Tibial nerve (tissue), 3 donors: ENCODE measurements around the gene ARG2.

Experiments
- CTCF ChIP-seq, 5 experiments: fragments of 200-600 bp in 3 of 5; fragments of 450-650 bp in 2 of 5; sonication (generic) in 3 of 5; IDR thresholded peaks; one replicate each; pipeline ENCODE4 v1.5.1; 2016 to 2019; ENCODE audit warnings: antibody characterized with exemption in 5 of 5, mild to moderate bottlenecking in 3 of 5, moderate library complexity in 2 of 5
- POLR2A ChIP-seq, 2 donors: fragments of 450-650 bp; IDR thresholded peaks; one replicate each; pipeline ENCODE4 v1.6.1; 2017; ENCODE audit warnings: antibody characterized with exemption in 2 of 2, mild to moderate bottlenecking in 2 of 2, moderate library complexity in 2 of 2

GRCh38 chr14:67680941-67681340, 61.2 kb downstream of the ARG2 start:
- no peak for TF ChIP-seq CTCF (IDR thresholded peaks at IDR 0.05)
- no peak for TF ChIP-seq POLR2A (IDR thresholded peaks at IDR 0.05)
